Effector memory CD8-positive, alpha-beta T cell (primary cell): ENCODE results near the gene MYL12B.
"Not testable (repeated sequence)": the region's sequence is repeated elsewhere in the genome, so short reads cannot be mapped to it uniquely, and the experiment has no call there.

Experiments used
- ATAC-seq: fragments of 150-1000 bp; cut with Tn5 transposase; replicated peaks from 2 replicates; pipeline ENCODE4 v1.10.0; 2021; ENCODE audit warnings: mild to moderate bottlenecking, moderate library complexity
- DNase-seq, 3 experiments: peaks; one replicate each; pipeline ENCODE4 v3.0.0; 2021
- H3K27ac Mint-ChIP-seq, 2 donors: one replicate each; pipeline ENCODE4 v1.8.0; 2022; ENCODE audit warnings: mild to moderate bottlenecking in 2 of 2, mixed read lengths in 2 of 2, moderate library complexity in 2 of 2
- H3K27me3 Mint-ChIP-seq, 2 donors: one replicate each; pipeline ENCODE4 v1.8.0; 2022; ENCODE audit warnings: mixed read lengths in 2 of 2
- H3K36me3 Mint-ChIP-seq: one replicate; pipeline ENCODE4 v1.8.0; 2022; ENCODE audit warnings: mild to moderate bottlenecking, moderate library complexity, mixed read lengths; ENCODE audit not compliant: insufficient read depth
- H3K4me1 Mint-ChIP-seq, 2 donors: one replicate each; pipeline ENCODE4 v1.8.0; 2022; ENCODE audit warnings: low read depth in 2 of 2, mixed read lengths in 2 of 2
- H3K4me3 Mint-ChIP-seq, 2 donors: one replicate each; pipeline ENCODE4 v1.8.0; 2022; ENCODE audit warnings: mild to moderate bottlenecking in 2 of 2, mixed read lengths in 2 of 2, moderate library complexity in 2 of 2
- H3K9me3 Mint-ChIP-seq, 2 donors: one replicate each; pipeline ENCODE4 v1.8.0; 2022; ENCODE audit warnings: mixed read lengths in 2 of 2

MYL12B gene

DNA sequence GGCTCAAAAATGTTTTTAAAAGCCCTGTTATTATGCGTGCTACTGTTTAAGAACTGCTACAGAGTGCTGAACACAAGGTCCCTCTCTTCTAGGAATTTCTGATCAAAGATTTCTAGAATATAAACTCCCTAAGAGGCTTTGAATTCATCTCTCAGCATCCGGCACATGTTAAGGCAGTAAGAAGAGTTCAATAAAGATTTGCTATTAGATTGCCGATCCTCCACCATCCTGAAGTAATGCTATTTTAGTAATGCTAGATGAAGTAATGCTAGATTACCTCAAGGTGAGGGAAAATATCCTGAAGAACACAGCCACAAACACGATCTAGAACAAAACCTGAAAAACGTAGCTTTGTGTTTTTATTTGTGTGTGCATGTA lies 949 bp upstream of the MYL12B start:
- peak overlapping the region; percentile 89 to 97 for H3K4me3 Mint-ChIP-seq
- DNase-seq (no peak), ATAC-seq (no peak)
- H3K27ac Mint-ChIP-seq, result peak overlapping the region; percentile 99 to 100
- peaks cover 41% of the 10 kb centered on the region for H3K36me3 Mint-ChIP-seq
- H3K27me3 Mint-ChIP-seq, result no peaks in the 10 kb centered on the region
- no peaks in the 10 kb centered on the region for H3K9me3 Mint-ChIP-seq
- peaks cover 54 to 72% of the 10 kb centered on the region in 2 donors for H3K4me1 Mint-ChIP-seq

DNA sequence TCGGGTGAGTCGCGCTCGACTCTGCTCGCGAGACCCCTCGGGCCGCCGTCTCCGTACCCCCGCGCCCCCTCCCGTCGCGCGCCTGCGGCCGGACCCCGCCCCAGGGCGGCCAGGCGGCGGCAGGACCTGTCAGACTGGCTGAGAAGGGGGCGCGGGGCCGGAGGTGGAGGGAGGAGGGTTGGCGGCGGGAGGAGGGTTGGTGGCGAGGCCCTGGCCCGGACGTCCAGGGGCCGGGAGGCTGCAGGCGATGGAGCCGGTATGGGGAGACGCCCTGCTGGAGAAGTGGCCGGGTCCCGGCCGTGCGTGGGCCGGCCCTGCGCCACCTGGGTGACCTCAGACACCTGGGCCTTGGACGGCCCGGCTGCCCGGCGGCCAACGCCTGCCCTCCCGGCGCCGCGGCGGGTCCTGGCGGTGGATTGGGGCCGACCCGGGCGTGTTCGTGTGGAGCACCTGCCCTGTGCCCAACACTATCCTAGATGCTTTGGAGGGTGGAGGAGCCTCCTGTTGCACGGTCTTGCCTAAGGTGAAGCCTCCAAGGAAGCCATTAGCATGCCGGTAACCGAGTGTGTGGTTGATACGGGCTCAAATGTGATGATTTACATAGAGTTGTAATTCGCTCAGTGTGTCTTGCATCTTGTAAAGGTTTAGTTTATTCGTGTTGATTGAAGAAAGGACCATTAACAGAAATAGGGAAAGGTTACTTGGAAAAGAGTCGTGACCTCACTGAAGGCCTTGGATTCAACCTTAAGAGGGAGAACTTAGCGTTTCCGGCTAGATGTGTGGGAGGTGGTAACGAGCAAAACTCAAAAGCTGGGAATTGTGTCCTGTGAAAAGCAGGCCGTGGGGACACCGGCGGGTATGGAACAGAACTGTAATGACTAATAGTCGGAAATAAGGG lies 550 bp downstream of the MYL12B start:
- H3K4me1 Mint-ChIP-seq, result peaks cover 64 to 76% of the 10 kb centered on the region in 2 donors
- peak overlapping the region; percentile 99 to 100 for H3K27ac Mint-ChIP-seq
- H3K4me3 Mint-ChIP-seq, result peak overlapping the region; percentile 89 to 97
- ATAC-seq (peak; percentile 28), DNase-seq (peak; percentile 30 to 39 (median 30))
- H3K27me3 Mint-ChIP-seq, result no peaks in the 10 kb centered on the region
- no peaks in the 10 kb centered on the region for H3K9me3 Mint-ChIP-seq
- peaks cover 30% of the 10 kb centered on the region for H3K36me3 Mint-ChIP-seq

DNA sequence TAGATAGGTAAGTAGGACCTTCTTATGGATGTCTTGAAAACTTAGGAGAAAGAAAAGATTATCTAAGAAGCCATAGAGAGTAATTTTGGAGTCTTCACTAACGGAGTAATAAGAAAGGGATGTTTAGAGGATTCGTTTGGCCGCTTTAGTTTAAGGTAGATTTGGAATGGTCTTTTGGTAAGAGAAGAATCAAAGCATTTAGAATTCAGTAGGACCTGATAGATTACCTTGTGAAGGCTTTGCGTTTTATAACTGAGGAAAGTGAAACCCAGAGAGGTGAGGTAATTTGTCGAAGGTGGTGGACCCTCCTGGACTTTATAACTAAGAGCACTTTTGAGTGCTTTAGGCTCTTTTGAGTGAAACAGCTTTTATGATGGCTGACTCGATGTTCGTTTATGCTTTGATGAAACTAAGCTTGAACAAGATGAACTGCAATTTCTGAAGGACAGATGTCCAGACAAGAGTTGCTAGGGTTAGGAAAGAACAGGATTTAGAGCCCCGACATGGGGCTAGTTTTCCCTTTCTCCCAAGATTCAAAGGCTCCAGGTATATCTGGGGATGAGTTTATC lies 1.3 kb downstream of the MYL12B start:
- DNase-seq, result no peak
- Mint-ChIP-seq H3K36me3 (peaks cover 26% of the 10 kb centered on the region), H3K4me3 (peak overlapping the region; percentile 89 to 97), H3K4me1 (peaks cover 64 to 74% of the 10 kb centered on the region in 2 donors), H3K9me3 (no peaks in the 10 kb centered on the region), H3K27ac (peak overlapping the region; percentile 99 to 100), H3K27me3 (no peaks in the 10 kb centered on the region)
- ATAC-seq, result no peak

DNA sequence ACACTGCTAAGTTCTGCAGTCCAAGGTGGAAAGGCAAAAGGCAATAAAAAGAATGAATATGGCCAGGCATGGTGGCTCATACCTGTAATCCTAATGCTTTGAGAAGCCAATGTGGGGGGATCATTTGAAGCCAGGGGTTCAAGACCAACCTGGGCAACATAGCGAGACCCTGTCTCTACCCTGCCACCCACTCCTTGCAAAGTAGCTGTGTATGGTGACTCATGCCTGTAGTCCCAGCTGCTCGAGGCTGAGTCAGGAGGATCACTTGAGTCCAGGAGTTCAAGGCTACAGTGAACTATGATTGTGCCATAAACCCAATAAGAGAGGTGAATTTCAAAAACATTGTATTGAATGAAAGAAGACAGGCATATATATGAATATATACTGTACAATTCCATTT lies 2.4 kb downstream of the MYL12B start:
- H3K27ac Mint-ChIP-seq, result peak overlapping the region in 1 of 2 donors; percentile 100
- DNase-seq (no peak), ATAC-seq (no peak)
- H3K36me3 Mint-ChIP-seq, result peaks cover 22% of the 10 kb centered on the region
- H3K4me3 Mint-ChIP-seq, result peak overlapping the region; percentile 89 to 97
- no peaks in the 10 kb centered on the region for H3K9me3 Mint-ChIP-seq
- peaks cover 69 to 80% of the 10 kb centered on the region in 2 donors for H3K4me1 Mint-ChIP-seq
- H3K27me3 Mint-ChIP-seq, result no peaks in the 10 kb centered on the region

DNA sequence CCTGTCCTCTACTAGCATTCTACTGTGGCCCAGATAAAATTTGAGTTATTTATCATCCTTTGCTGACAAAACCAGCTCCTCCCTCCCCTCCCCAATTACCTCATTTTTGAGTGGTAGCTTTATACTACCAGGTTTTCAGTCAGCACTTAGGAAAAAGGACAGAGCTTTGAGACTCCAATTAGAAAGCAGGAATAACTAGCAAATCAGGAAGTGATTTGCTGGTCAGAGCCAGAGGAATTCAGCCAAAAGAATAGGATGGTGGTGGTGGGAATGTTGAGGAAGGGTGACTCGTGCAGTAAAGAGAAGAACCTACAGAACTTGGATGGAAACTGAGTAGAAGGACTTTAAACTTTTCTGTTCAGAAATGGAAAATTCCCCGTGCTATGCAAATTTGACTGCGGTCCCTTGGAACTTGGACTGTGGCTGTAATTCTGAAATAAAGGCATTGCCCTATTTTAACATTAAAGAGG lies 3.7 kb downstream of the MYL12B start:
- Mint-ChIP-seq H3K27ac (peak overlapping the region; percentile 63 to 100), H3K36me3 (peaks cover 22% of the 10 kb centered on the region), H3K4me3 (peak overlapping the region; percentile 65 to 76), H3K9me3 (no peaks in the 10 kb centered on the region), H3K27me3 (no peaks in the 10 kb centered on the region), H3K4me1 (peaks cover 70 to 81% of the 10 kb centered on the region in 2 donors)
- ATAC-seq (no peak), DNase-seq (no peak)

DNA sequence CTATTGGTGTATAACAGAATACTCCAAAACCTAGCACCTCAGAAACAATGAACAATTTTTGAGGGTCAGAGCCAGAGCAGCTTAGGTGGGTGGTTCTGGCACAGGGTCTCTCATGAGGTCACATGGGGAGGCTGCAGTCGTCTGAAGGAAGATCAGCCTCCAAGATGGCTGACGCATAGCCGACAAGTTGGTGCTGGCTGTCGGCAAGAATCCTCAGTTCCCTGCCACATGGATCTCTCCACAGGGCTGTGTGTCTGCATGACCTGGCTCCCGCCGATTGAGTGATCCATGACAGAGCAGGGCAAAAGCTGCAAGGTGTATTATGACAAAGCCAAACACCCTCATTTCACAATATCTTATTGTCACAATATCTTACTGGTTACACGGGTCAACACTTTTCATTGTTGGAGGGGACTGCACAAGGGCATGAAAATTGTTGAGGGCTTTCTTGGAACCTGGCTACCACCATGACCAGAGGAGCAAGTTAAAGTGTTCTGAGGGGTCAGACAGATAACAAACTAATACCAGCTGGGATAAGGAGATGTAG lies 4.2 kb downstream of the MYL12B start:
- H3K36me3 Mint-ChIP-seq, result peaks cover 18% of the 10 kb centered on the region
- DNase-seq (no peak), ATAC-seq (no peak)
- H3K4me3 Mint-ChIP-seq, result peak overlapping the region; percentile 65 to 76
- peaks cover 72 to 81% of the 10 kb centered on the region in 2 donors for H3K4me1 Mint-ChIP-seq
- H3K27me3 Mint-ChIP-seq, result no peaks in the 10 kb centered on the region
- H3K9me3 Mint-ChIP-seq, result no peaks in the 10 kb centered on the region
- H3K27ac Mint-ChIP-seq, result peak overlapping the region; percentile 63 to 100

DNA sequence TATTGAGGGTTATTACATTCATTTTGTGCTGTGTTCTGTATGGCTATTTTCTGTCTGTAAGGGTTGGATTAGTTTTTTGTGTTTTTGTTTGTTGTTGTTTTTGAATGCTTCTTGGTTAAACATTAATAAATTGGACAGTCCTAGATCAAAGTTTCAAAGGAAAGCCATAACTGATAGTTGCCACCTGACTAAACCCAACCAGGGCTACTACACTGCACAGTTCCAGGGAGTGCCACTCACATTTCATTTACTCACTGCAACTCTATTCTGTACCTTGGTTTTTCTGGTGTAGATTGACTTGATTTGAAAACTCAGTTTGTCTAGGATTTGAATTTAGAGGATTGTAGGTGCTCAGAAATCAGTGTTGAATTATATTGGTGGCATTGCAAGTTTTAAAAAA lies 6.4 kb downstream of the MYL12B start:
- peaks cover 14% of the 10 kb centered on the region for H3K36me3 Mint-ChIP-seq
- H3K27me3 Mint-ChIP-seq, result no peaks in the 10 kb centered on the region
- H3K4me1 Mint-ChIP-seq, result peaks cover 69 to 93% of the 10 kb centered on the region in 2 donors
- H3K4me3 Mint-ChIP-seq, result peak overlapping the region in 1 of 2 donors; percentile 60
- ATAC-seq (no peak), DNase-seq (no peak)
- no peaks in the 10 kb centered on the region for H3K9me3 Mint-ChIP-seq
- H3K27ac Mint-ChIP-seq, result peak overlapping the region; percentile 45 to 87

DNA sequence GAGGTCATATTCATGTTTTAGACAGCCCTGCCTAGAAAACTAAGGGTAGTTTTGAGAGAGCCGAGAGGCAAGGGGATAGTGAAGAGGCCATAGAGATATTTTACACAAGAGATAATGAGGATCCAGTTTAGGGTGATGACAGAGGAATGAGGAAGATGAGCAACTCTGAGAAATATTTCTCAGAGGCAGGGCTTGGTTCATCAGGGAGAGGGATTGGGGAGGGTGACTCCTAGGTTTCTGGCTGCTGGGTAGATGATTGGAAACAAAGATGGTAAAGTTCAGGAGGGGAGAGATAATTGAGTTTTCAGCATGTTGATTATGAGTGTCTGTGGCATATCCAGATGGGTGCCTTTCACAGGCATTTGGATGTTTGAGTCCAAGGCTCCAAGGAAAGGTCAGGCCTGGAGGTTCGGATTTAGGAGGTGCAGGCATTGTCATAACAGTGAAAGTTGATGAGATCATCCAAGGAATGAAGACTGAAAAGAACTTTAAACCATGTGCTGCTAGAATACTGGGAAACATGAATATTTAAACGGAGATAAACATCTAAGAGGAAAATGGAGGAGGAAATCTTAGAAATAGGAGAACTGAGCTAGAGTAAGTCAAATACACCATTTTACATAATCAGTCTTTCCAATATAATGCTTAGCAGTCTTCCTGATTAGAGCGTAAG lies 7.4 kb downstream of the MYL12B start:
- no peaks in the 10 kb centered on the region for H3K9me3 Mint-ChIP-seq
- H3K36me3 Mint-ChIP-seq, result peaks cover 25% of the 10 kb centered on the region
- peaks cover 61 to 89% of the 10 kb centered on the region in 2 donors for H3K4me1 Mint-ChIP-seq
- ATAC-seq (no peak), DNase-seq (no peak)
- no peaks in the 10 kb centered on the region for H3K27me3 Mint-ChIP-seq
- H3K27ac Mint-ChIP-seq, result peak overlapping the region; percentile 45 to 87
- H3K4me3 Mint-ChIP-seq, result peak overlapping the region; percentile 10 to 60

DNA sequence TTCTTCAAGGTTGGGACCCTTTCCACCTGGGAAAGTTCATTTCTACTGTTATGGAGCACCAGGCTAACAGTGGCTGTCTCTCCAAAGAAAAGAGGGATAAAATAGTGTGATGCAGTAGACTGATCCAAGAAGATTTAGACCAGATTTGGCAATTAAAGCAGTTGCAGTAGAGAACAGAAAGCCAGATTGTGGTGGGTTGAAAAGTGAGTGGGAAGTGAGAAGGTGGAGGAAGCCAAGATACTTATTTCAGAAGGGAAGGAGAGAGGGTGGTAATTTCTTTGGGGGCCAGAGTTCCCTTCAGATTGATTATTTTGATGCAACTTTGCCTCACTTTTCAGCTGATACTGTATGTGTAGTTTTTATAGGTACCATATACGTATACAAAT lies 8.0 kb downstream of the MYL12B start:
- peak overlapping the region in 1 of 2 donors; percentile 60 for H3K4me3 Mint-ChIP-seq
- peaks cover 30% of the 10 kb centered on the region for H3K36me3 Mint-ChIP-seq
- H3K9me3 Mint-ChIP-seq, result no peaks in the 10 kb centered on the region
- DNase-seq (no peak), ATAC-seq (no peak)
- no peaks in the 10 kb centered on the region for H3K27me3 Mint-ChIP-seq
- H3K27ac Mint-ChIP-seq, result peak overlapping the region; percentile 45 to 87
- H3K4me1 Mint-ChIP-seq, result peaks cover 57 to 86% of the 10 kb centered on the region in 2 donors

DNA sequence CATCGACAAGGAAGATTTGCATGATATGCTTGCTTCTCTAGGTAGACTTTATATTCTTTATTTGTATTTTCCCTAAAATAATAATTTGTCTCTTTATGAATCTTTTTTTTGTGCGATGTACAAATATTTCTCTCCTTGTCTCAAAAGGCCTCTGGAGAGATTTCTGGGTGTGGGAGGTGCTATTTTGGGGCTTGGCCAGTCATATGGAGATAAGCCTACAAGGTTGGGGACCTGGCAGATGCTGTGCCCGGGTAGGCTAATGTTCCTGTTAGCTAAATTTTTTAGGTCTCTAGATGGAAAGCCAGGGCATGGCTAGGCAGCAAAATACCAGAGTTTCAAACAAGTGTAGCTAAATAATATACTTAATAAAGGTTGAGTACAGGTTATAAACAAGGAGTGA lies 11.1 kb downstream of the MYL12B start:
- H3K4me1 Mint-ChIP-seq, result peaks cover 34 to 62% of the 10 kb centered on the region in 2 donors
- H3K27ac Mint-ChIP-seq, result peak overlapping the region; percentile 49 to 87
- DNase-seq (no peak), ATAC-seq (no peak)
- no peaks in the 10 kb centered on the region for H3K9me3 Mint-ChIP-seq
- peaks cover 52% of the 10 kb centered on the region for H3K36me3 Mint-ChIP-seq
- no peak overlapping the region for H3K4me3 Mint-ChIP-seq
- H3K27me3 Mint-ChIP-seq, result no peaks in the 10 kb centered on the region

DNA sequence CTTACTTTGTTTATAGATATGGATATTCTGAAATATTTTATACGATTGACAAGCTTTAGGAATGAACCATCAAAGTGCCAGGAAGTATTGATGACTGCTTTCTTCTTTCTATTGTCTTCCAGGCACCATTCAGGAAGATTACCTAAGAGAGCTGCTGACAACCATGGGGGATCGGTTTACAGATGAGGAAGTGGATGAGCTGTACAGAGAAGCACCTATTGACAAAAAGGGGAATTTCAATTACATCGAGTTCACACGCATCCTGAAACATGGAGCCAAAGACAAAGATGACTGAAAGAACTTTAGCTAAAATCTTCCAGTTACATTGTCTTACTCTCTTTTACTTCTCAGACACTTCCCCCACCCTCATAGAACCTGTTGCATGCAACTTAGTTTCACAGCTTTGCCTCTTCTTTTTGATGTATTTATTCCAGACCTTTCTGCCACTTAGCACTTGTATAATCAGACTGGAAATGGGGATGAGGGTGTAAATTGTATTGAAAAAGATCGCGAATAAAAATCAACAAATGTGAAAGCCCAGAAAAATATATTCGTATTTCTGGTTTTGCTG lies 15.8 kb downstream of the MYL12B start:
- not testable (repeated sequence) for ATAC-seq, H3K4me3 Mint-ChIP-seq, H3K27me3 Mint-ChIP-seq, H3K9me3 Mint-ChIP-seq, DNase-seq
- Mint-ChIP-seq H3K27ac (peak overlapping the region in 1 of 2 donors; percentile 60), H3K36me3 (peaks cover 62% of the 10 kb centered on the region), H3K4me1 (peaks cover 3 to 17% of the 10 kb centered on the region in 2 donors)

DNA sequence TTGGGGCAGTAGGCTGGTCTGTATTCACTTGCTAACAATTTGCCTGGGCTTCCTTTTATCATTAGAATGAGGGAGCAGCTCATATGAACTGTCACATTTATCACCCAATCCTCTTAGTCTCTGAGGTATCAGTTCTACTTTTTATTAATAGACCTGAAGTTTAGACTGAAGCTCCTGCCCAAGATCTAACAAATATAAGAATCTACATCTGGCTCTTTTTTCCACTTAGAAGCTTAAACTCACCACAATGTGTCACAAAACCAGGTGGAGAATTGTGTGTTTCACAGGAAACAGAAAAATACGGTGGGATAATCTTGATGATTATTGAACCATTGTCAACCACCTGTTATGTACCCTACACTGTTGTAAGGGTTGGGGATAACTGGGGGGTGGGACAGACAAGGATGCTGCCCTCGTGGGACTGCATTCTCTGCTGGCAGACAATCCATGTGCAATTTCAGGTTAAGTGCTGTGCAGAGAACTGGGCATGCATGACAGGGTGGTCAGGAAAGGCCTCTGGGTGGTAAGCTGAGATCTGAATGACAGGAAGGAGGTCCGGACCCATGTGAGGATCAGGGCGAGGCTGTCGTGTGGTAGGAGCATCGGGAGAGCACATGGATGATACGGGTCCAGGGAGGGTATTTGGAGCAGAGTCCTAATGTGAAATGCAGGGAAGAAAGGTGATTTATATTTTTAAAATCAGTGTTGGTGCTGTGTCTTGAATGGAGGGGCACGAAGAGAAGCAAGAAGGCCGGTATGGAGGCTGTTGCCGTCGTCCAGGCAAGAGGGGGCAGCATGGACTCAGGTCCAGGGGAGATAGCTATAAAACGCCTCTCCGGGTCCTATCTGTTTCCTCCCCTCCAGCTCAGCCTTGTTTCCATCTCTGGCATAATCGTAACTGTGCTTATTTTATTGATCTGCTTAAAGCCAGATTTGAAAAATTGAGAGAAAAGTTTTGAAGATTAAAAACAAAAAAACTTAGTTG lies 17.6 kb downstream of the MYL12B start:
- ATAC-seq (peak; percentile 22), DNase-seq (no peak)
- peaks cover 3 to 5% of the 10 kb centered on the region in 2 donors for H3K4me1 Mint-ChIP-seq
- peaks cover 44% of the 10 kb centered on the region for H3K36me3 Mint-ChIP-seq
- no peaks in the 10 kb centered on the region for H3K9me3 Mint-ChIP-seq
- H3K27me3 Mint-ChIP-seq, result no peaks in the 10 kb centered on the region
- H3K4me3 Mint-ChIP-seq, result no peak overlapping the region
- H3K27ac Mint-ChIP-seq, result peak overlapping the region; percentile 4 to 78
